Measurements from ENCODE around the gene NHS.

Gene NHS

GRCh38 chrX:17369309-17369708 is 5.7 kb upstream of the NHS start:
- TF ChIP-seq CTCF (IDR thresholded peaks at IDR 0.05; ENCODE audit: low read length, missing control alignments): no peak
- DNase-seq (ENCODE audit: low read depth): no peak
- no peak overlapping the region for H3K4me3 ChIP-seq (replicated peaks; ENCODE audit: low read depth, low read length)

- no peak for TF ChIP-seq CTCF (IDR thresholded peaks at IDR 0.05; ENCODE audit: low read length, missing control alignments)
- DNase-seq (ENCODE audit: low read depth): no peak
- no peak overlapping the region for H3K4me3 ChIP-seq (replicated peaks; ENCODE audit: low read depth, low read length)
Observed at GRCh38 chrX:17370191-17370590, 4.8 kb upstream of the NHS start.

GRCh38 chrX:17372052-17372451 is 2.9 kb upstream of the NHS start:
- no peak for TF ChIP-seq CTCF (IDR thresholded peaks at IDR 0.05; ENCODE audit: low read length, missing control alignments)
- H3K4me3 ChIP-seq (replicated peaks; ENCODE audit: low read depth, low read length): no peak overlapping the region
- no peak for DNase-seq (ENCODE audit: low read depth)

DNA sequence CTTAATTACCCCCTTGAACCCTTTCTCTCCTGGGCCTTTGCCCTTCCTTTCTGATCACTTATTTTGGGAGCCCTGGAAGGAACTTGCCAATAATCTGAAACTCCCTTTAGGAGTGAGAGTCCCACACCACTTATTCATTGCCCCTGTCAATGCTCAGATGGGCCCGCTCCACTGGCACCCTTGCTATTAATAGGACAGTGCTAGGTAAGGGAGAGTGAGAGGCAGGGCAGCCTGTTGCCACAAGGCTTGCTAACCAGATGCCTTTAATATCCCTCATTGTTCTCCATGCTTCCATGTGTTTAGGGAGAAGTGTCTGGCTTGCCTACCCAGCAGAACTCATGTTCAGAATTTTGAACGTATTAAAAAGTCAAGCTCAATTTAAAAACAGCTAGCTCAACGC is 1.7 kb upstream of the NHS start:
- TF ChIP-seq CTCF (IDR thresholded peaks at IDR 0.05; ENCODE audit: low read length, missing control alignments): no peak
- DNase-seq (ENCODE audit: low read depth): no peak
- H3K4me3 ChIP-seq (replicated peaks; ENCODE audit: low read depth, low read length): no peak overlapping the region

DNA sequence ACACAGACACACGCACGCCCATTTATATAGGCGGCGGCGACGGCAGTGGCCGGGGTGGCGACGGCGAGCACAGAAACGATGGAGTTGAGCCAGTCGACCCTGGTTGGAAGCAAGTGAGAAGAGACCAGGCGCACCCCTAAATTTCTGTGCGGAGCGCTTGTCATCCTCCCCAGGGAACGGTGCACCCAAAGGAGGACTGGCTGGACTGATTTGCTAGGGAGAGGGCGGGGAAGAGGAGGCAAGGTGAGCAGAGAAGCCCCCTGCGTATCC is 302 bp downstream of the NHS start:
- no peak for TF ChIP-seq CTCF (IDR thresholded peaks at IDR 0.05; ENCODE audit: low read length, missing control alignments)
- peak overlapping the region; percentile 56 for H3K4me3 ChIP-seq (replicated peaks; ENCODE audit: low read depth, low read length)
- DNase-seq (ENCODE audit: low read depth): no peak

GRCh38 chrX:17375637-17376430 is 834 bp downstream of the NHS start:
- no peak for TF ChIP-seq CTCF (IDR thresholded peaks at IDR 0.05; ENCODE audit: low read length, missing control alignments)
- peak overlapping the region; percentile 56 for H3K4me3 ChIP-seq (replicated peaks; ENCODE audit: low read depth, low read length)
- peak; percentile 22 for DNase-seq (ENCODE audit: low read depth)

DNA sequence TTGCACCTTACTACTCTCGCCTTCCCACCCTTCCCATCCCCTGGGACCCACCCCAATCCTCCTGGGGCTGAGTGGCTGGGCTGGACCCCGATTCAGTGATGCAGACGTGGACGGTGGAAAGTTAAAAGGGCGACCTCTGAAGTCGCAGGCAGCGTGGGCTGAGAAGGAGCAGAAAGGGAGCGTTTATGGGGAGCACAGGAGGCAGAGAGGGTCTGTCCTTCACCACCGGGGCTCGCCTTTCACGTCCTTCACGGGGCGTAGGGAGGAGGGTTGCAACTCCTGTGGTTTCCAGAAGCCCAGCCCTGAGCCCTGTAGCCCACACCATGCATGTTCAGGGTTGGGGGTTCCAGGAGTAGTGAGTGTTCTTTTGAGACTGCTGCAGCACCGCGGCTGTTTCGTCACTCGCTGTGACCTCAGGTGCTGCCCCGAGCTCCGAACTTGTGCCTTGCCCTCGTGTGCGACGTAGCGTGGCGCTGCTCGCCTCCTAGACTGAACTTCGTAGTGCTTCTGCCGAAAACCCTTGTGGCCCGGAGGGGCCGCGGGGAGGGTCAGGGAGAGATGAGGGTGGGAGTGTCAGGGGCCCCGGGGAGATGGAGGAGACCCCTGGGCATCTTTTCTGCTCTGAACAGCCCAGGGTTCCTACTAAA is 1.6 kb downstream of the NHS start:
- no peak for DNase-seq (ENCODE audit: low read depth)
- peak overlapping the region; percentile 49 for H3K4me3 ChIP-seq (replicated peaks; ENCODE audit: low read depth, low read length)
- no peak for TF ChIP-seq CTCF (IDR thresholded peaks at IDR 0.05; ENCODE audit: low read length, missing control alignments)
